ENCODE data around the gene STK16. TPM values are rescaled to one million over a fixed set of nuclear protein-coding genes. Genes with fewer than 3 reads are reported as not detected.

Gene STK16
- total and polyA plus RNA-seq, 2 of the 13 experiments (the other 11 are each of a cell fraction or from before 2014, with no cell fraction given) = 28.0 to 50.9 TPM

GRCh38 chr2:219285894-219286425, 40.7 kb downstream of the STK16 start:
- intact Hi-C loops (cut with micrococcal nuclease; ENCODE audit: unreplicated experiment) (no loop called here), in situ Hi-C loops (cut with HindIII; ENCODE audit: extremely low pct_ligation_motif_present, low pct_unique_long_range_greater_than_20kb) (no loop called here)
- H3K4me2 ChIP-seq (ENCODE audit: low read depth, low read length) = no peak overlapping the region
- CTCF ChIA-PET (ENCODE audit: low intra/inter-chr PET ratio, low total read pairs) = no interaction called here
- no peak overlapping the region for H3K4me3 ChIP-seq (replicated peaks in 1 of 3; ENCODE audit: insufficient read depth in 1 of 3, low read depth in 2 of 3, low read length in 3 of 3)
- DNase-seq (ENCODE audit: low spot score) (no peak), FAIRE-seq (no peak), ATAC-seq (0 out of 3 replicates have a peak, but pooled peaks have one; percentile 3)
- no peaks in the 10 kb centered on the region for H4K20me1 ChIP-seq (ENCODE audit: insufficient read depth, low read length)
- no peak overlapping the region for H2AFZ ChIP-seq (ENCODE audit: low read length)
- TF ChIP-seq SIX4 (CRISPR knock-in tag; IDR thresholded peaks at IDR 0.05) = no peak
- no peak for TF ChIP-seq RXRB (CRISPR knock-in tag; IDR thresholded peaks at IDR 0.05; ENCODE audit: borderline replicate concordance)
- no peak for TF ChIP-seq FOXK2 (IDR thresholded peaks at IDR 0.05)
- TF ChIP-seq ZNF143 (CRISPR knock-in tag; IDR thresholded peaks at IDR 0.05) = peak; percentile 61
- POLR2A ChIA-PET = interaction anchor here (0.9 to 3.0 kb wide), 9 partner anchors 7 to 197 kb away, joined by 3 to 14 read pairs (median 5); partner anchors contain the start of genes CNPPD1, DNAJB2, GLB1L and STK16
- BruUV-seq (replicated peaks) = no TSS peak
- H3K27me3 ChIP-seq (ENCODE audit: control insufficient read depth in 1 of 2, insufficient read depth in 2 of 2, low read length in 2 of 2) = peaks cover 0 to 9% of the 10 kb centered on the region in 2 experiments; a peak in 3 of 5 replicates
- H3K9me3 ChIP-seq (ENCODE audit: low read length) = no peaks in the 10 kb centered on the region
- WGBS (ENCODE audit: low lambda C conversion rate) = 92% methylated on average over 17 of the region's 17 CpGs
- H3K4me1 ChIP-seq (ENCODE audit: insufficient read depth, low read length) = peaks cover 11% of the 10 kb centered on the region; the same call in 1 of the 2 replicates
- H3K9ac ChIP-seq (ENCODE audit: insufficient read depth, low read depth, low read length) = no peak overlapping the region
- no peak overlapping the region for H3K27ac ChIP-seq (ENCODE audit: extremely low read length, insufficient read depth, low read length)
- H3K79me2 ChIP-seq (ENCODE audit: insufficient read depth, low read length) = no peaks in the 10 kb centered on the region
- peaks cover 4 to 10% of the 10 kb centered on the region in 2 experiments; a peak in 4 of 5 replicates for H3K36me3 ChIP-seq (replicated peaks in 1 of 2; ENCODE audit: control insufficient read depth in 1 of 2, insufficient read depth in 2 of 2, low read length in 2 of 2)

- H3K4me3 ChIP-seq (replicated peaks in 1 of 3; ENCODE audit: insufficient read depth in 1 of 3, low read depth in 2 of 3, low read length in 3 of 3) = no peak overlapping the region
- no peak for FAIRE-seq
- WGBS (ENCODE audit: low lambda C conversion rate) = 90% methylated on average over 12 of the region's 12 CpGs
- peaks cover 4 to 10% of the 10 kb centered on the region in 2 experiments; a peak in 4 of 5 replicates for H3K36me3 ChIP-seq (replicated peaks in 1 of 2; ENCODE audit: control insufficient read depth in 1 of 2, insufficient read depth in 2 of 2, low read length in 2 of 2)
- no peak; the same call in 2 of the 3 replicates for ATAC-seq
- H2AFZ ChIP-seq (ENCODE audit: low read length) = no peak overlapping the region
- no peak overlapping the region for H3K9ac ChIP-seq (ENCODE audit: insufficient read depth, low read depth, low read length)
- CTCF ChIA-PET (ENCODE audit: low intra/inter-chr PET ratio, low total read pairs) = no interaction called here
- no peaks in the 10 kb centered on the region for H3K9me3 ChIP-seq (ENCODE audit: low read length)
- H3K4me2 ChIP-seq (ENCODE audit: low read depth, low read length) = no peak overlapping the region
- in situ Hi-C loops (cut with HindIII; ENCODE audit: extremely low pct_ligation_motif_present, low pct_unique_long_range_greater_than_20kb) (no loop called here), intact Hi-C loops (cut with micrococcal nuclease; ENCODE audit: unreplicated experiment) (no loop called here)
- no peaks in the 10 kb centered on the region for H4K20me1 ChIP-seq (ENCODE audit: insufficient read depth, low read length)
- POLR2A ChIA-PET = interaction anchor here (0.9 to 3.0 kb wide), 9 partner anchors 8 to 196 kb away, joined by 3 to 14 read pairs (median 5); partner anchors contain the start of genes CNPPD1, DNAJB2, GLB1L and STK16
- no peaks in the 10 kb centered on the region for H3K79me2 ChIP-seq (ENCODE audit: insufficient read depth, low read length)
- H3K27ac ChIP-seq (ENCODE audit: extremely low read length, insufficient read depth, low read length) = no peak overlapping the region
- H3K27me3 ChIP-seq (ENCODE audit: control insufficient read depth in 1 of 2, insufficient read depth in 2 of 2, low read length in 2 of 2) = peaks cover 0 to 15% of the 10 kb centered on the region in 2 experiments; a peak in 4 of 5 replicates
- TSS peak; percentile 57 for BruUV-seq (replicated peaks)
- H3K4me1 ChIP-seq (ENCODE audit: insufficient read depth, low read length) = peaks cover 11% of the 10 kb centered on the region; the same call in 1 of the 2 replicates
- no peak for DNase-seq (ENCODE audit: low spot score)
- TF ChIP-seq HNRNPL (IDR thresholded peaks at IDR 0.05; ENCODE audit: low read depth, low read length) (0 out of 2 replicates have a peak, but pooled peaks have one; percentile 62), FOXA3 (CRISPR knock-in tag; IDR thresholded peaks at IDR 0.05) (no peak), RBFOX2 (IDR thresholded peaks at IDR 0.05; ENCODE audit: low read depth, low read length) (peak; percentile 48; the same call in 1 of the 2 replicates), KDM1A (CRISPR knock-in tag; IDR thresholded peaks at IDR 0.05) (no peak), ZNF687 (CRISPR knock-in tag; IDR thresholded peaks at IDR 0.05) (peak; percentile 42; the same call in 1 of the 2 replicates), ZBTB33 (CRISPR knock-in tag; IDR thresholded peaks at IDR 0.05) (peak; percentile 80), AGO2 (optimal IDR thresholded peaks at IDR 0.05; ENCODE audit: low read depth, low read length) (peak; percentile 31)
Observed at GRCh38 chr2:219286436-219287115, 41.3 kb downstream of the STK16 start.
